ENCODE measurements around the gene CACNG6.
A peak's percentile ranks its signal among the peaks of the same experiment; 100 is the strongest.

Gene CACNG6

DNA sequence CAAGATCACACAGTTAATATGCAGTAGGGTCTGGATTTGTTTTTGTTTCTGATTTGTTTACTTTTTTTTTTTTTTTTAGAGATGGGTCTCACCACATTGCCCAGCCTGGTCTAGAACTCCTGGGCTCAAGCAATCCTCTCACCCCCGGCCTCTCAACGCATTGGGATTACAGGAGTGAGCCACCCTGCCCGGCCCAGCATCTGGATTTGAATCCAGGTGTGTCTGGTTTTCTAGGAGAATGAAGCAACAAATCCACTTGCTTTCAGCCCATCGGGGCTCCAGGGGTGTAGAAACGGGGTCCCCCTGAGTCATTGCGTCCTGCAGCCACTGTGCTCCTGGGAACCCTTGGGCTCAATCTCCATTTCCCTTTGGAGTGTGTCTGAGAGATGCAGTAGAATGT, 22.1 kb upstream of the CACNG6 start:
- Histone ChIP-seq H2AFZ (ENCODE audit: low read depth, low read length) (no peak overlapping the region), H3K9me3 (ENCODE audit: insufficient read depth, low read length) (no peaks in the 10 kb centered on the region), H3K27ac (ENCODE audit: low read length) (no peak overlapping the region), H3K27me3 (ENCODE audit: low read depth, low read length) (no peaks in the 10 kb centered on the region), H3K4me3 (ENCODE audit: low read length) (no peak overlapping the region), H4K20me1 (ENCODE audit: insufficient read depth, low read length) (no peaks in the 10 kb centered on the region), H3K9ac (ENCODE audit: low read length) (no peak overlapping the region), H3K79me2 (ENCODE audit: low read length) (no peaks in the 10 kb centered on the region), H3K4me2 (ENCODE audit: low read length) (no peak overlapping the region), H3K36me3 (replicated peaks; ENCODE audit: low read depth, low read length) (no peaks in the 10 kb centered on the region), H3K4me1 (ENCODE audit: low read length) (no peaks in the 10 kb centered on the region)
- no peak for TF ChIP-seq EZH2phosphoT487 (IDR thresholded peaks at IDR 0.05; ENCODE audit: low read depth)
- no peak for TF ChIP-seq CTCF (IDR thresholded peaks at IDR 0.05; ENCODE audit: low read depth, low read length)

DNA sequence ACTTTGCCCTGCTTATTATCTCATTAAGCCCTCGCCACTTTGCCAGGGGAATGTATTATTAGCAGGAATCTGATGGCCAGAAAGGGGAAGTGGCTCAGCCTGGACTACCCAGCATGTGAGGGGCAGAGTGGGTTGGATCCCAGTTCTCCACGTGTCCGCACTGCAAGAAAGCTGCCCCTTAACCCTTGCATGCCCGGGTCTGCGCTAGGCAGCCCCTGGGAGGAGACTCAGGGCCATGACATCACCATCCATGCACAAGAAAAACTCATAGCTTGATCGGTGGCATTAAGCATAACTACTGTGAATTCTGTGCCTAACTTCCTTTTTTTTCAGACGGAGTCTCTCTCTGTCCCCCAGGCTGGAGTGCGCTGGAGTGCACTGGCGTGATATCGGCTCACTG, 19.8 kb upstream of the CACNG6 start:
- Histone ChIP-seq H2AFZ (ENCODE audit: low read depth, low read length) (no peak overlapping the region), H3K27ac (ENCODE audit: low read length) (no peak overlapping the region), H3K4me2 (ENCODE audit: low read length) (no peak overlapping the region), H3K4me3 (ENCODE audit: low read length) (no peak overlapping the region), H3K36me3 (replicated peaks; ENCODE audit: low read depth, low read length) (no peaks in the 10 kb centered on the region), H4K20me1 (ENCODE audit: insufficient read depth, low read length) (no peaks in the 10 kb centered on the region), H3K9me3 (ENCODE audit: insufficient read depth, low read length) (no peaks in the 10 kb centered on the region), H3K79me2 (ENCODE audit: low read length) (no peaks in the 10 kb centered on the region), H3K27me3 (ENCODE audit: low read depth, low read length) (no peaks in the 10 kb centered on the region), H3K4me1 (ENCODE audit: low read length) (no peaks in the 10 kb centered on the region), H3K9ac (ENCODE audit: low read length) (no peak overlapping the region)
- TF ChIP-seq CTCF (IDR thresholded peaks at IDR 0.05; ENCODE audit: low read depth, low read length): no peak
- TF ChIP-seq EZH2phosphoT487 (IDR thresholded peaks at IDR 0.05; ENCODE audit: low read depth): no peak

DNA sequence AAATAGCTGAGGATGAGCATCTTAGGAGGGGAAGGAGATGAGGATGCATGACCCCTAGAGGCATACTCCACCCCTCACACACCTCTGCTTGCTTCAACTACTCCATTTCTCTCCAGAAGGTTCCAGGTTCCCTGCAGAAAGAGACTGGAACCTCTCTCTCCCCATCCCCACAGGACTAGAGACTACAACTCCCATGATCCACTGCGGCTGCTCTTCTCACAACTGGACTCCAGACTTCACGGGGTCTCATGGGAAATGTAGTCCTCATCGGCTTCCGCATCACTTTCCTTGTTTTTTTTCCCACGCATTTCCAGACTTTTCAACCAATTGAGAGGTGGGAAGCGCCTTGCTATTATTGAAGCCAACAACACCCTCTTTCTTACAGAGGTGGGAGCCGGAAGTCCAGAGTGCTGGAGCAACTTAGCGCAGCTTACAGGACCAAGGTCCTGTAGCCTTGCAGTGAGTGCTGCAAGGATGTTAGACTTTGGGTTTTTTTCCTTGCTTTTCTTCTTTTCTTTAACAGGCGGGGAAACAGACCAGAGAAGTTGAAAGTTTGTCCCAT, 13.9 kb upstream of the CACNG6 start:
- H3K4me2 ChIP-seq (ENCODE audit: low read length): 0 out of 2 replicates have a peak overlapping the region, but pooled peaks have one; percentile 14
- 0 out of 2 replicates have a peak overlapping the region, but pooled peaks have one; percentile 12 for H3K4me3 ChIP-seq (ENCODE audit: low read length)
- no peaks in the 10 kb centered on the region for H4K20me1 ChIP-seq (ENCODE audit: insufficient read depth, low read length)
- H3K27me3 ChIP-seq (ENCODE audit: low read depth, low read length): no peaks in the 10 kb centered on the region
- H3K79me2 ChIP-seq (ENCODE audit: low read length): no peaks in the 10 kb centered on the region
- H3K9me3 ChIP-seq (ENCODE audit: insufficient read depth, low read length): 0 out of 2 replicates have a peak, but pooled peaks cover 7% of the 10 kb centered on the region
- no peaks in the 10 kb centered on the region for H3K36me3 ChIP-seq (replicated peaks; ENCODE audit: low read depth, low read length)
- TF ChIP-seq CTCF (IDR thresholded peaks at IDR 0.05; ENCODE audit: low read depth, low read length) (no peak), EZH2phosphoT487 (IDR thresholded peaks at IDR 0.05; ENCODE audit: low read depth) (no peak)
- no peak overlapping the region for H3K9ac ChIP-seq (ENCODE audit: low read length)
- H3K27ac ChIP-seq (ENCODE audit: low read length): no peak overlapping the region
- no peaks in the 10 kb centered on the region for H3K4me1 ChIP-seq (ENCODE audit: low read length)
- H2AFZ ChIP-seq (ENCODE audit: low read depth, low read length): peak overlapping the region; percentile 96

GRCh38 chr19:53977991-53978731, 13.3 kb upstream of the CACNG6 start:
- Histone ChIP-seq H3K27me3 (ENCODE audit: low read depth, low read length) (no peaks in the 10 kb centered on the region), H3K27ac (ENCODE audit: low read length) (no peak overlapping the region), H3K4me3 (ENCODE audit: low read length) (no peak overlapping the region)

More at GRCh38 chr19:53977991-53978731, 13.3 kb upstream of the CACNG6 start:
- no peaks in the 10 kb centered on the region for H4K20me1 ChIP-seq (ENCODE audit: insufficient read depth, low read length)
- TF ChIP-seq EZH2phosphoT487 (IDR thresholded peaks at IDR 0.05; ENCODE audit: low read depth): no peak
- TF ChIP-seq CTCF (IDR thresholded peaks at IDR 0.05; ENCODE audit: low read depth, low read length): no peak
- H3K4me2 ChIP-seq (ENCODE audit: low read length): 0 out of 2 replicates have a peak overlapping the region, but pooled peaks have one; percentile 14
- H3K79me2 ChIP-seq (ENCODE audit: low read length): no peaks in the 10 kb centered on the region
- H3K9me3 ChIP-seq (ENCODE audit: insufficient read depth, low read length): 0 out of 2 replicates have a peak, but pooled peaks cover 7% of the 10 kb centered on the region
- H3K9ac ChIP-seq (ENCODE audit: low read length): no peak overlapping the region
- peak overlapping the region; percentile 96 for H2AFZ ChIP-seq (ENCODE audit: low read depth, low read length)
- H3K36me3 ChIP-seq (replicated peaks; ENCODE audit: low read depth, low read length): no peaks in the 10 kb centered on the region
- H3K4me1 ChIP-seq (ENCODE audit: low read length): no peaks in the 10 kb centered on the region

Data from OCI-LY3 (cell line).